ENCODE data around the gene TDP1. TPM values are rescaled to one million over a fixed set of nuclear protein-coding genes. Genes with fewer than 3 reads are reported as not detected.

TDP1 gene
- total and polyA plus RNA-seq, 10 donors = 5.9 to 31.2 (median 24.2) TPM

DNA sequence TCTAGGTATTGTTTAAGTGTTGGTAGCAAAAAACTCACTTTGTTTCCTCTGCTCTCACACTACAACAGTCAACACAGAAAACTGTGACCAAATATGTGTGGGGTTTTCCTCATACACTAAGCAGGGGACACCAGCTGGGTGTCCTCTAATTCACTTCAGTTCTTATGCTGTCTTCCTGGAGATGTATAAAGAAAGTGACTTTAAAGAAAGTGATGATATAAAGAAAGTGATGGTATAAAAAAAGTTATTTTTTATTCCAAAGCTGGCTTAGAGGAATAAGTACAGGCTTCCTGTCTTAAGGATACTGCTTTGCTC is 31.4 kb downstream of the TDP1 start:
- no peak for TF ChIP-seq POLR2AphosphoS5 (IDR thresholded peaks at IDR 0.05)
- TF ChIP-seq, protein P1, sequence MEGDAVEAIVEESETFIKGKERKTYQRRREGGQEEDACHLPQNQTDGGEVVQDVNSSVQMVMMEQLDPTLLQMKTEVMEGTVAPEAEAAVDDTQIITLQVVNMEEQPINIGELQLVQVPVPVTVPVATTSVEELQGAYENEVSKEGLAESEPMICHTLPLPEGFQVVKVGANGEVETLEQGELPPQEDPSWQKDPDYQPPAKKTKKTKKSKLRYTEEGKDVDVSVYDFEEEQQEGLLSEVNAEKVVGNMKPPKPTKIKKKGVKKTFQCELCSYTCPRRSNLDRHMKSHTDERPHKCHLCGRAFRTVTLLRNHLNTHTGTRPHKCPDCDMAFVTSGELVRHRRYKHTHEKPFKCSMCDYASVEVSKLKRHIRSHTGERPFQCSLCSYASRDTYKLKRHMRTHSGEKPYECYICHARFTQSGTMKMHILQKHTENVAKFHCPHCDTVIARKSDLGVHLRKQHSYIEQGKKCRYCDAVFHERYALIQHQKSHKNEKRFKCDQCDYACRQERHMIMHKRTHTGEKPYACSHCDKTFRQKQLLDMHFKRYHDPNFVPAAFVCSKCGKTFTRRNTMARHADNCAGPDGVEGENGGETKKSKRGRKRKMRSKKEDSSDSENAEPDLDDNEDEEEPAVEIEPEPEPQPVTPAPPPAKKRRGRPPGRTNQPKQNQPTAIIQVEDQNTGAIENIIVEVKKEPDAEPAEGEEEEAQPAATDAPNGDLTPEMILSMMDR (IDR thresholded peaks at IDR 0.05 in 8 of 11, conservative IDR thresholded peaks at IDR 0.05 in 3 of 11) = no peak
- TF ChIP-seq POLR2A (IDR thresholded peaks at IDR 0.05) = no peak
- no peaks in the 10 kb centered on the region for H3K4me1 ChIP-seq
- H3K9me3 ChIP-seq = no peaks in the 10 kb centered on the region
- no peak overlapping the region for H3K4me3 ChIP-seq
- H3K27me3 ChIP-seq (replicated peaks in 1 of 7) = no peaks in the 10 kb centered on the region
- intact Hi-C loops (cut with DNase I; ENCODE audit: low total_unique reads) = no loop called here
- H3K36me3 ChIP-seq = peaks cover 0 to 100% (median 64%) of the 10 kb centered on the region in 6 donors
- DNase-seq = no peak
- no peak overlapping the region for H3K27ac ChIP-seq

DNA sequence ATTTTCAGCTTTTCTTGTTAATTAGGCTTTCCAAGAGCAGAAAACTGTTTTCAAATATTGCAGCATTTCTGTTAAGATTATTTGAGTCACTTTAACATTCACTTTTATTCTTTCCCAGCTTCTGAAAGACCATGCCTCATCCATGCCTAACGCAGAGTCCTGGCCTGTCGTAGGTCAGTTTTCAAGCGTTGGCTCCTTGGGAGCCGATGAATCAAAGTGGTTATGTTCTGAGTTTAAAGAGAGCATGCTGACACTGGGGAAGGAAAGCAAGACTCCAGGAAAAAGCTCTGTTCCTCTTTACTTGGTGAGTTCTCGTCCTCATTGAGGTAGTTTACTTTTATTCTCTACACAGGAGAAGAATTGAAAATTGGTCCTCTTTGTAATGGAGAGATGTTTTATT is 33.1 kb downstream of the TDP1 start:
- WGBS, 5 donors = 94 to 98% (median 96%) methylated on average over 5 of the region's 5 CpGs
- H3K27ac ChIP-seq = no peak overlapping the region
- H3K36me3 ChIP-seq = peaks cover 0 to 100% (median 69%) of the 10 kb centered on the region in 6 donors
- no peak overlapping the region for H3K4me3 ChIP-seq
- DNase-seq = no peak
- H3K4me1 ChIP-seq = no peaks in the 10 kb centered on the region
- H3K9me3 ChIP-seq = no peaks in the 10 kb centered on the region
- no peak for TF ChIP-seq POLR2A (IDR thresholded peaks at IDR 0.05)
- no peak for TF ChIP-seq POLR2AphosphoS5 (IDR thresholded peaks at IDR 0.05)
- TF ChIP-seq, protein P1 (IDR thresholded peaks at IDR 0.05 in 8 of 11, conservative IDR thresholded peaks at IDR 0.05 in 3 of 11) = no peak
- intact Hi-C loops (cut with DNase I; ENCODE audit: low total_unique reads) = no loop called here
- no peaks in the 10 kb centered on the region for H3K27me3 ChIP-seq (replicated peaks in 1 of 7)

DNA sequence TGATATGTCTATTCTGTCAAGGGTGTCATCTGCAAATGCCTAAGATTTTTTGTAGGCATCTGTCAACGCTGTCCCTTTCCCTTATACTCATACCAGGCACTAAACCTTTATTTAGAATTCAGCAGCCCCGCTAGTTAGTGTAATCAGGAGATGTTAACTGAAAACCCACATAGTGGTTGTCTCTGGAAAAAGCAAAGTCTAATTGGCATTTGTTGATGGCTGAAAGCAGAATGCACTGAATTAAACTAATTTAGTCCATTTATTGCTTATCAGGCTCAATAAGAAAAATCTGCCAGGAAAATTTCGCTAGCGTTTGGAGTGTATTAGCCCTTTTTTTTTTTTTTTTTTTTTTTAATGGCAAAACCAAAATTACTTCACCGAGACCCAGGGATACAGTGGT is 34.5 kb downstream of the TDP1 start:
- intact Hi-C loops (cut with DNase I; ENCODE audit: low total_unique reads) = no loop called here
- no peaks in the 10 kb centered on the region for H3K4me1 ChIP-seq
- TF ChIP-seq POLR2A (IDR thresholded peaks at IDR 0.05) (no peak), POLR2AphosphoS5 (IDR thresholded peaks at IDR 0.05) (no peak)
- TF ChIP-seq, protein P1 (IDR thresholded peaks at IDR 0.05 in 8 of 11, conservative IDR thresholded peaks at IDR 0.05 in 3 of 11) = no peak
- no peaks in the 10 kb centered on the region for H3K9me3 ChIP-seq
- DNase-seq = no peak
- H3K27ac ChIP-seq = no peak overlapping the region
- peaks cover 0 to 100% (median 76%) of the 10 kb centered on the region in 6 donors for H3K36me3 ChIP-seq
- no peak overlapping the region for H3K4me3 ChIP-seq
- WGBS, 5 donors = 94 to 98% (median 97%) methylated on average over 5 of the region's 5 CpGs
- no peaks in the 10 kb centered on the region for H3K27me3 ChIP-seq (replicated peaks in 1 of 7)

DNA sequence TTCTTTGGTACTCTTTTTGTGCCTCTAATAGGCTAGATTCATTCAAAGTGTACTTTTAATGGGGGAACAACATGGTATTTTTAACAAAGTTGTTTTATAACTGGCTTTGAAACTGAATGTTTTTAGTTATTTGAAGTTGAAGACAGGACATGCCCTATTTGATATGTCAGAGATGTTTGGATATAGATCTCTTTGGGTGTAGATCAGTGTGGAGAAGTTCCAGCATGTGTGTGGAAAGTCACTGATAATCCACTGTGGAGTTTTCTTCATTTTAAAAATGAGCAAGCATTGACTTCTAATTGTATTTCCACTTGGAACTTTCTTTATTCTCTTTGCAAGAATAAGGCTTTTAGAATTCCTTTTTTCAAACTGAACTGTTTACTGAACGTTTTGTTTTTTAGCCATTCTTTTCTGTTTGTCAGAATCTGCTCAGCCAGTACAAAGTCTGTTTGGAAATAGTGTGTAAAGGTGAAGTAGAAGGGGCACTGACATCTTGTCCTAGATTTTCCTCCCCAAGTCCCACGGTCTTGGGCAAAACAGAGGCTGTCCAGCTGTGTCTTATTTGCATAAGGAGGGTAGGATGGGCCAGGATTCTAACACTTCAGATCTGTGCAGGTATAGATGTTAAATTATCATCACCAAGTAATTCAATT is 35.0 kb downstream of the TDP1 start:
- TF ChIP-seq, protein P1 (IDR thresholded peaks at IDR 0.05 in 8 of 11, conservative IDR thresholded peaks at IDR 0.05 in 3 of 11) = no peak
- H3K4me3 ChIP-seq = no peak overlapping the region
- H3K4me1 ChIP-seq = no peaks in the 10 kb centered on the region
- DNase-seq = no peak
- intact Hi-C loops (cut with DNase I; ENCODE audit: low total_unique reads) = no loop called here
- no peaks in the 10 kb centered on the region for H3K9me3 ChIP-seq
- no peaks in the 10 kb centered on the region for H3K27me3 ChIP-seq (replicated peaks in 1 of 7)
- no peak overlapping the region for H3K27ac ChIP-seq
- peaks cover 0 to 100% (median 78%) of the 10 kb centered on the region in 6 donors for H3K36me3 ChIP-seq
- 73 to 85% (median 81%) methylated on average over 2 of the region's 2 CpGs for WGBS, 5 donors

Data from spleen (tissue), 11 donors.